Naive B cell (primary cell): Measurements from ENCODE around the gene THAP4. TPM values are rescaled to one million over a fixed set of nuclear protein-coding genes. Genes with fewer than 3 reads are reported as not detected.
A peak's percentile ranks its signal among the peaks of the same experiment; 100 is the strongest.

Experiments
- ATAC-seq, 2 donors: fragments of 150-1000 bp; cut with Tn5 transposase; 2 replicates each; pipeline ENCODE4 v1.10.0; 2021; ENCODE audit warnings: low read depth in 2 of 2, mild to moderate bottlenecking in 2 of 2, moderate library complexity in 2 of 2
- DNase-seq: peaks from one replicate; pipeline ENCODE4 v3.0.0; 2022
- H3K27ac Mint-ChIP-seq, 6 donors: one replicate each; pipeline ENCODE4 v1.8.0; 2020 to 2022; ENCODE audit warnings: mild to moderate bottlenecking in 6 of 6, mixed read lengths in 6 of 6, moderate library complexity in 5 of 6, inconsistent platforms in 2 of 6
- H3K27me3 Mint-ChIP-seq, 3 donors: one replicate each; pipeline ENCODE4 v1.8.0; 2021 to 2022; ENCODE audit warnings: mixed read lengths in 3 of 3, mild to moderate bottlenecking in 1 of 3
- H3K36me3 Mint-ChIP-seq, 2 donors: one replicate each; pipeline ENCODE4 v1.8.0; 2020 to 2022; ENCODE audit warnings: mixed read lengths in 2 of 2, inconsistent platforms in 1 of 2, mild to moderate bottlenecking in 1 of 2
- H3K4me1 Mint-ChIP-seq, 3 donors: one replicate each; pipeline ENCODE4 v1.8.0; 2020 to 2022; ENCODE audit warnings: mixed read lengths in 3 of 3, inconsistent platforms in 1 of 3, mild to moderate bottlenecking in 1 of 3, moderate library complexity in 1 of 3
- H3K4me3 Mint-ChIP-seq, 8 donors: one replicate each; pipeline ENCODE4 v1.8.0; 2020 to 2022; ENCODE audit warnings: mild to moderate bottlenecking in 8 of 8, mixed read lengths in 8 of 8, moderate library complexity in 8 of 8, inconsistent platforms in 2 of 8
- H3K9me3 Mint-ChIP-seq, 7 donors: one replicate each; pipeline ENCODE4 v1.8.0; 2020 to 2022; ENCODE audit warnings: mixed read lengths in 7 of 7, mild to moderate bottlenecking in 5 of 7, inconsistent platforms in 2 of 7, moderate library complexity in 1 of 7
- polyA plus RNA-seq, 6 donors: library from polyadenylated mRNA; unstranded; fragments of 300-500 nt; fragmentation: Illumina TruSeq; gene quantifications; one replicate each; pipeline ENCODE4 v1.2.3, GENCODE V29; 2021; ENCODE audit warnings: low read depth in 6 of 6

The THAP4 gene
- polyA plus RNA-seq, 6 donors from 2014 or later: 23.8 to 48.4 (median 29.9) TPM

GRCh38 chr2:241609859-241610793, 26.8 kb downstream of the THAP4 start:
- peaks cover 23 to 25% (median 23%) of the 10 kb centered on the region in 3 donors for H3K4me1 Mint-ChIP-seq
- DNase-seq (peak; percentile 94), ATAC-seq (peak; percentile 96 to 97)
- peak overlapping the region in 5 of 6 donors; percentile 22 to 98 (median 75) for H3K27ac Mint-ChIP-seq
- no peaks in the 10 kb centered on the region for H3K36me3 Mint-ChIP-seq
- peak overlapping the region; percentile 74 to 88 (median 78) for H3K4me3 Mint-ChIP-seq
- no peaks in the 10 kb centered on the region for H3K27me3 Mint-ChIP-seq
- H3K9me3 Mint-ChIP-seq: no peaks in the 10 kb centered on the region

DNA sequence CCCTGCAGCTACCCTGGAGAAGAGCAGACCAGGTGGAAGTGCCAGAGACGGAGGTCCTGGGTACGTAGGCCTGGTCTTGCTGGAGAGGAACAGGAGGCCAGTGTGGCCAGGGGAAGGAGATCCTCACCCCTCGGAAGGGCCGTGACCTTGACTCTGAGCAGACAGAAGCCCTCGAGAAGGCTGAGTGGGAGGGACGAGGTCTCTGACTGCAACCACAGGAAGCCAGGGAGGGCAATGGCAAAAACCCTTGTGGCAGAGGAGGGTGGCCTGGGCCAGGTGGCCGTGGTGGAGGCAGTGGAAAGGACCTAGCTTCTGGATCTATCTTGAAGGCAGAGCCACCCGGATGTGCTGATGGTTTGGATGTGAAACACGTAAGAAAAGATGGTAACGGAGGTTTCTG, 28.1 kb downstream of the THAP4 start:
- ATAC-seq: no peak
- H3K27ac Mint-ChIP-seq: peak overlapping the region in 3 of 6 donors; percentile 34 to 54 (median 44)

GRCh38 chr2:241607162-241607885, 29.6 kb downstream of the THAP4 start:
- peaks cover 19 to 25% (median 23%) of the 10 kb centered on the region in 3 donors for H3K4me1 Mint-ChIP-seq
- ATAC-seq (no peak), DNase-seq (no peak)
- peak overlapping the region in 3 of 8 donors; percentile 44 to 65 (median 58) for H3K4me3 Mint-ChIP-seq
- H3K27me3 Mint-ChIP-seq: no peaks in the 10 kb centered on the region
- H3K27ac Mint-ChIP-seq: no peak overlapping the region
- H3K9me3 Mint-ChIP-seq: no peaks in the 10 kb centered on the region
- no peaks in the 10 kb centered on the region for H3K36me3 Mint-ChIP-seq

More for the DNA sequence above, 28.1 kb downstream of the THAP4 start:
- Mint-ChIP-seq H3K27me3 (no peaks in the 10 kb centered on the region), H3K36me3 (no peaks in the 10 kb centered on the region), H3K9me3 (no peaks in the 10 kb centered on the region), H3K4me3 (peak overlapping the region; percentile 60 to 88 (median 78)), H3K4me1 (peaks cover 21 to 25% (median 23%) of the 10 kb centered on the region in 3 donors)
- DNase-seq: no peak

DNA sequence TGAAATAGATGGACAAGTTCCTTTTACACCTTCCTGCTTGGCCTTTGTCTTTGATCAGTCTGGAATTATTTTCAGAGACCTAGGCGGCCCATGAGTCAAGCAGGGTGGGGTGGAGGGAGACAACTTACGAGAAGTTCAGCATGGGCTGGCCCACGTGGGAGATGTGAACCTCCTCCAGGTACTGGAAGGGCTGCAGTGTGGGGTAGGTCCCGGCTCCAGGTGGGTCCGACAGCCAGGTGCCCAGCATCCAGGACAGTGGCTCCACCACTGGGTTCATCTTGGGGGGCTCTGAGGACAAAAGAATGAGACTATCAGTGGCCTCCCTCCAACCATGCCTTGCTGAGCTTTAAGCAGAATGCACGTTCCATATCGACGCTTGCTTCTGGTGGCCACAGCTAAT, 30.8 kb downstream of the THAP4 start:
- DNase-seq (no peak), ATAC-seq (no peak)
- H3K36me3 Mint-ChIP-seq: peaks cover 4 to 7% of the 10 kb centered on the region in 2 donors
- H3K4me1 Mint-ChIP-seq: peaks cover 16 to 19% (median 18%) of the 10 kb centered on the region in 3 donors
- H3K27ac Mint-ChIP-seq: no peak overlapping the region
- no peak overlapping the region for H3K4me3 Mint-ChIP-seq
- no peaks in the 10 kb centered on the region for H3K9me3 Mint-ChIP-seq
- H3K27me3 Mint-ChIP-seq: no peaks in the 10 kb centered on the region

GRCh38 chr2:241603686-241604085, 33.3 kb downstream of the THAP4 start:
- peaks cover 3 to 7% (median 5%) of the 10 kb centered on the region in 3 donors for H3K4me1 Mint-ChIP-seq
- no peaks in the 10 kb centered on the region for H3K27me3 Mint-ChIP-seq
- DNase-seq: no peak
- peaks cover 9 to 16% of the 10 kb centered on the region in 2 donors for H3K36me3 Mint-ChIP-seq
- H3K27ac Mint-ChIP-seq: no peak overlapping the region
- no peak for ATAC-seq
- no peak overlapping the region for H3K4me3 Mint-ChIP-seq
- H3K9me3 Mint-ChIP-seq: no peaks in the 10 kb centered on the region

- H3K4me3 Mint-ChIP-seq: peak overlapping the region in 1 of 8 donors; percentile 10
- no peak for DNase-seq
- H3K4me1 Mint-ChIP-seq: peaks cover 0 to 3% (median 0%) of the 10 kb centered on the region in 3 donors
- H3K27ac Mint-ChIP-seq: no peak overlapping the region
- H3K36me3 Mint-ChIP-seq: peaks cover 9 to 16% of the 10 kb centered on the region in 2 donors
- ATAC-seq: no peak
- H3K27me3 Mint-ChIP-seq: no peaks in the 10 kb centered on the region
- no peaks in the 10 kb centered on the region for H3K9me3 Mint-ChIP-seq
Observed at GRCh38 chr2:241602720-241603119, 34.2 kb downstream of the THAP4 start.

DNA sequence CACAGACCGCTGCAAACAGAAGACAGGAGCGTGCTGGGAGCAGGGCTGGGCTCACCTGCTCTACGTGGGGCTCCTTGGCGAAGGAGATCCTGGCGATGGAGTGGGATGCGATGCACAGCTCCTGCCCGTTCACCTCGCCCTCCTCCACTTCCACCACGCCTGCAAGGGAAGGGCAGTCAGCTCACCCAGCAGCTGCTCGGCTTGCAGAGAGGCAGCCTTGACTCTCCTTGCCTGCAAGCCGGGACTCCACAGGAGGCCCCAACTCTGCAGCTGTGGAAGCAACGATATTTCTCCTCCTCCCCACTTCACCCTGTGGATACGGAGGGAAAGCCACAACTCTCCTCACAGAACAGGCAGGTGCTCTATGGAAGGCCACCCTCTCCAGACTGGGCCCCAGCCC, 35.1 kb downstream of the THAP4 start:
- DNase-seq (no peak), ATAC-seq (no peak)
- Mint-ChIP-seq H3K27ac (no peak overlapping the region), H3K4me1 (peaks cover 0 to 3% (median 0%) of the 10 kb centered on the region in 3 donors), H3K27me3 (no peaks in the 10 kb centered on the region), H3K36me3 (peaks cover 9 to 16% of the 10 kb centered on the region in 2 donors), H3K4me3 (no peak overlapping the region), H3K9me3 (no peaks in the 10 kb centered on the region)

DNA sequence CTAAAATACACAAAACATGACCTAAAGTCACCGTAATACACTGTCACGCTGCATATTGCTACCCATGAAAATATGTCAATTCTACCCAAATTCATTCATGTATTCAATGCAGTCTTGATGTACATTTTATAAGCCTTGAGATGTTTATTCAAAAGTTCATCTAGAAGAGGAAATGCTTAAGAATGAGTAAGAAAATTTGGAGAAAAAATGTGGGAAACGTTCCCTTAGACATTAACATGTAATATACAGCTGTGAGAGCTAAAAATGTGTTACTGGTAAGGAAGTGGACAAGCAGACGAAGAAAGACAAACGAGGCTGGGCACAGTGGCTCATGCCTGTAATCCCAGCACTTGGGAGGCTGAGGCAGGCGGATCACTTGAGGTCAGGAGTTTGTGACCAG, 37.3 kb downstream of the THAP4 start:
- no peaks in the 10 kb centered on the region for H3K4me1 Mint-ChIP-seq
- no peak overlapping the region for H3K4me3 Mint-ChIP-seq
- DNase-seq (no peak), ATAC-seq (no peak)
- H3K27me3 Mint-ChIP-seq: no peaks in the 10 kb centered on the region
- H3K9me3 Mint-ChIP-seq: no peaks in the 10 kb centered on the region
- H3K27ac Mint-ChIP-seq: peak overlapping the region in 1 of 6 donors; percentile 7
- peaks cover 9 to 16% of the 10 kb centered on the region in 2 donors for H3K36me3 Mint-ChIP-seq

DNA sequence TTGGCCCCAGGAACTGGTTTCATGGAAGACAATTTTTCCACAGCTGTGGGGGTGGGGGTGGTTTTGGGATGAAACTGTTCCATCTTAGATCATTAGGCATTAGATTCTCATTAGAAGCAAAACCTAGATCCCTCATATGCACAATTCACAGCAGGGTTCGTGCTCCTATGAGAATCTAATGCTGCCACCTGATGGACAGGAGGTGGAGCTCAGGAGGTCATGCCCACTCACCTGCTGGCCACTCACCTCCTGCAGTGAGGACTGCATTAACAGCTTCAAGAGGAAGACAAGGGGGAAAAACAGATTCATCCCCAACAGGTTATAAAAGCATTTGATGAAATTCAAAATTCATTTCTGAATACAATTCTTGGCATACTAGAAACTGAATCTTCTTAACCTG, 38.5 kb downstream of the THAP4 start:
- no peaks in the 10 kb centered on the region for H3K9me3 Mint-ChIP-seq
- peaks cover 9 to 16% of the 10 kb centered on the region in 2 donors for H3K36me3 Mint-ChIP-seq
- DNase-seq (no peak), ATAC-seq (no peak)
- H3K4me3 Mint-ChIP-seq: no peak overlapping the region
- no peaks in the 10 kb centered on the region for H3K27me3 Mint-ChIP-seq
- no peak overlapping the region for H3K27ac Mint-ChIP-seq
- no peaks in the 10 kb centered on the region for H3K4me1 Mint-ChIP-seq

DNA sequence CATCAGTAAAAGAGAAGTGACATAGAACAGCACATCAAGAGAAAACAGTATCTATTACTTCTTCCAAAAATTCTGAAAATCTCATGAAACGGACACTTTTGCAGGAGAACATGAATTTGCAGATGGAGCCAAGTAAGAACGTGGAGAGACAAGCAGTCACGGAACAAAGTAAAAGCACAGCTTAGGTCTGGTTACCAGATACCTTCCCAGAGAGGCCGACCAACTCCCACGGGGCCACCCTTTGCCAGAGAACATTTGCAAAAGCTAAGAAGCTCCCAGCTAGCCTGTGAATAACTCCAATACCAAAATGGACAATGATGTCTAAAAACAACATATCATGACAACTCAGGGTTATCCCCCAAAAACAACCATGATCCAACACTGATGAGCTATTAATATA, 38.9 kb downstream of the THAP4 start:
- H3K4me1 Mint-ChIP-seq: no peaks in the 10 kb centered on the region
- peak overlapping the region in 1 of 6 donors; percentile 69 for H3K27ac Mint-ChIP-seq
- ATAC-seq (no peak), DNase-seq (no peak)
- no peaks in the 10 kb centered on the region for H3K27me3 Mint-ChIP-seq
- no peak overlapping the region for H3K4me3 Mint-ChIP-seq
- peaks cover 9 to 16% of the 10 kb centered on the region in 2 donors for H3K36me3 Mint-ChIP-seq
- H3K9me3 Mint-ChIP-seq: no peaks in the 10 kb centered on the region

DNA sequence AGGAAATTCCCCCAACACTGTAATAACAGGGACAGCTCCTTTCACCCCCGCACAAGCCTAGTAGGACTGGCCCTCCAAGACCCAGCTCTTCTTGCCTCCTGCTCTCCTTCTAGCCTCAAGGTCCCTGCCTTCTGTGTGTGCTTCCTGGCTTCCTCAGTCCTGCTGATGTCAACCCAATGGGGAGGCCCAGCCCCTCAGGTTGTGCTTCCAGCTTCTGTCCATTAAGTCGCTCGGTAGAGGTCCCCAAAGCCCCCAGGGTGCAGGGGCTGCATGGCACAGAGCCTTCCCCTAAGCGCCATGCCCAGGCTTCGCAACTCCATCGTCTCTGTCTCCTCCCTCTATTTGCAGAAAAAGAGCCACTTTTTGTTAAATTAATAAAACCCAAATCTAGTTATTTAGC, 39.4 kb downstream of the THAP4 start:
- H3K4me1 Mint-ChIP-seq: no peaks in the 10 kb centered on the region
- no peaks in the 10 kb centered on the region for H3K27me3 Mint-ChIP-seq
- no peak overlapping the region for H3K4me3 Mint-ChIP-seq
- peak overlapping the region in 1 of 6 donors; percentile 69 for H3K27ac Mint-ChIP-seq
- no peaks in the 10 kb centered on the region for H3K9me3 Mint-ChIP-seq
- H3K36me3 Mint-ChIP-seq: peaks cover 9 to 16% of the 10 kb centered on the region in 2 donors
- DNase-seq (no peak), ATAC-seq (no peak)

- Mint-ChIP-seq H3K27me3 (no peaks in the 10 kb centered on the region), H3K4me1 (no peaks in the 10 kb centered on the region), H3K9me3 (no peaks in the 10 kb centered on the region), H3K36me3 (peaks cover 5 to 7% of the 10 kb centered on the region in 2 donors), H3K4me3 (no peak overlapping the region), H3K27ac (no peak overlapping the region)
- peak in 1 of 2 donors; percentile 27 for ATAC-seq
- no peak for DNase-seq
Observed at GRCh38 chr2:241595600-241596140, 41.3 kb downstream of the THAP4 start.

DNA sequence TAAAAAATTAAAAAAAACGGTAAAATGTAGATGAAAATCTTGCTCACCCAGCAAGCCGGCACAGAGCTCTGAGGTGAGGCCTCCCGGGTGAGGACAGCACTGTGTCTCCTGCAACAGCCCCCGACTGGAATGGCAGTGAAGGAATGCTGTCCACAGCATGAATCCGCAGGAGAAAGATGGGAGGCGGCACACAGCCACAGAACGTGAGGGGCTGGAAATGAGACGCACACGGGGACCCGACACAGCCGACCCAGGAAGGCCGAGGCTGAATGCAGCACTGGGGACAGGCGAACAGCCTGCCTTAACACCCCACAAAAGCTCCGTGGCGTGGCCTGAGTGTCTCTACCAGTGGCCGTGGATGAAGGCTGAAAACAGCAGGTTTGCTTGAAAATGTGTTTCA, 43.7 kb downstream of the THAP4 start:
- peaks cover 0 to 12% (median 1%) of the 10 kb centered on the region in 7 donors for H3K9me3 Mint-ChIP-seq
- H3K27ac Mint-ChIP-seq: no peak overlapping the region

More for the DNA sequence above, 43.7 kb downstream of the THAP4 start:
- H3K36me3 Mint-ChIP-seq: peaks cover 1 to 15% of the 10 kb centered on the region in 2 donors
- no peaks in the 10 kb centered on the region for H3K4me1 Mint-ChIP-seq
- DNase-seq (no peak), ATAC-seq (no peak)
- H3K4me3 Mint-ChIP-seq: no peak overlapping the region
- no peaks in the 10 kb centered on the region for H3K27me3 Mint-ChIP-seq
